ENCODE results near the gene SCGB2A2.

Gene SCGB2A2

DNA sequence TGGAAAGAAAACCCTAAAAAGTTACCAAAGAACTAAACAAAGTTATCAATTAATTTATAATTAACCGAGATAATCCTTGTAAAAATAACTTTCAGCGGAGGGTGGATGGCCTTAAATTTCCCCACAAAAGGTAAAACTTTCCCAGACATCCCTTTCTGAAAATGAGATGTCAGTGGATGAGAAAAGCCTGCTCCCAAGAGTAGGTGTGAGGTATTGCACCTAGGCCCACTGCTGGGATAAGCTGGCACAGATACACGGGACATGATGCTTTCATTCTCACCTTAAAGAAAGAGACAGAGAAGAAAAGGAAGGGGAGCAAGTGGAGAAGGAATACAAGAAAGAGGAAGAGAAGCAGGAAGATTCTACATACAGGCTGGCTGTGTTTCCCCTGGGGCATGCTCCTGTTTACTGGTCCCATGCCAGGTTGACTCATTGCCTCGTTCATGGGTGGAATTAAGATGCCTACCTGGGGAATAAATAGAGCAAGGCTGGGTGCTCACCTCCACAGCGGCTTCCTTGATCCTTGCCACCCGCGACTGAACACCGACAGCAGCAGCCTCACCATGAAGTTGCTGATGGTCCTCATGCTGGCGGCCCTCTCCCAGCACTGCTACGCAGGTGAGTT, at the start of gene SCGB2A2:
Gene SCGB2A2 (plus strand): TSS at position 505 of the 625 bp plus-strand sequence. CDS start 59 bp downstream, at position 564.
- POLR2A ChIA-PET, result no interaction called here
- DNase-seq (ENCODE audit: extremely low spot score), result no peak
- CTCF ChIA-PET, result no interaction called here
- no peak for TF ChIP-seq CTCF (IDR thresholded peaks at IDR 0.05; ENCODE audit: control extremely low read depth, extremely low read depth, low read depth, missing control alignments)

DNA sequence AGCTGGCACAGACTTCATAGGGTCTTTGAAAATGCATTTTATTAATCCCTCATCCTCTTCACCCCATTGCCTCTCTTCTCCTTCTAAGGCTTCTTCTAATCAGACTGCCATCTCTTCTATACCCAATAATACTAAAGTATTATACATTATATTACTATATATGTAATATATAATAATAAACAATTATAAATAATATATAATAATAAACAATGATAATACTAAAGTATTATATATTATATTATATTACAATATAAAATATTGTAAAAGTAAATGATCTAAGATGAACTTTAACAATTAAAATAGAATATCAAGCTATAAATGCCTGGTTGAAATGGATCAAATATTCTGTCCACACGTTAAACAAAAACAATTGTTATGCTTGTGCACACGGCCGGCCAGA, 48.5 kb upstream of the SCGB2A2 start:
- TF ChIP-seq CTCF (IDR thresholded peaks at IDR 0.05; ENCODE audit: control extremely low read depth, extremely low read depth, low read depth, missing control alignments), result no peak
- POLR2A ChIA-PET, result no interaction called here
- no peak for DNase-seq (ENCODE audit: extremely low spot score)
- CTCF ChIA-PET, result no interaction called here

DNA sequence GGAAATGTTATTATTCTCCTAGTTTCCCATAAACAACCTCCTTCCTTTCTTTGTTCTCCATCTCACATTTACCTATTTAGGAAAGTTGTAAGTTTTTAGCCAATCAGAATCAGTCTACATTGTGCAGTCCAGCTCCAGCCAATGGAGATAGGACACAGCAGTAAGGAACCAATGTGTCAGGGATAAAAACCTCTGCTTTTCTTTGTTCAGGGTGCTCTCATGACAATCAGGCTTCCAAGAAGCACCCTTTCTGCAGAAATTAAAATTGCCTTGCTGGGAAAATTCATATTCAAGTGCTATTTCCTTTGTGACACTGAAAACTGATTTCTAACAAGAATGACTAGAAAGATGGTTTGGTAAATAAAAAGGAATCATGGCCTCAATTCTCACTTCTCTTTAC, 46.9 kb upstream of the SCGB2A2 start:
- DNase-seq (ENCODE audit: extremely low spot score), result no peak
- TF ChIP-seq CTCF (IDR thresholded peaks at IDR 0.05; ENCODE audit: control extremely low read depth, extremely low read depth, low read depth, missing control alignments), result no peak
- POLR2A ChIA-PET, result no interaction called here
- CTCF ChIA-PET, result interaction anchor here (0.9 kb wide), 1 partner anchor 19 kb away, joined by 3 read pairs; the partner anchor contains the start of gene SCGB1D2

- POLR2A ChIA-PET, result no interaction called here
- no peak for DNase-seq (ENCODE audit: extremely low spot score)
- peak; percentile 17 for TF ChIP-seq CTCF (IDR thresholded peaks at IDR 0.05; ENCODE audit: control extremely low read depth, extremely low read depth, low read depth, missing control alignments)
- CTCF ChIA-PET, result no interaction called here
These were observed 36.2 kb upstream of the SCGB2A2 start for GRCh38 chr11:62233730-62234129.

GRCh38 chr11:62236187-62236586, 33.8 kb upstream of the SCGB2A2 start:
- no peak for TF ChIP-seq CTCF (IDR thresholded peaks at IDR 0.05; ENCODE audit: control extremely low read depth, extremely low read depth, low read depth, missing control alignments)
- no peak for DNase-seq (ENCODE audit: extremely low spot score)
- ChIA-PET CTCF (interaction anchor here (1.3 to 1.8 kb wide), 2 partner anchors 12 to 75 kb away, joined by 3 read pairs; no protein-coding TSS in a partner anchor), POLR2A (no interaction called here)

- POLR2A ChIA-PET, result no interaction called here
- TF ChIP-seq CTCF (IDR thresholded peaks at IDR 0.05; ENCODE audit: control extremely low read depth, extremely low read depth, low read depth, missing control alignments), result no peak
- DNase-seq (ENCODE audit: extremely low spot score), result no peak
- CTCF ChIA-PET, result no interaction called here
These were observed 32.5 kb upstream of the SCGB2A2 start for GRCh38 chr11:62237499-62237898.
